IPS DF 4.7 (cell line): ENCODE measurements around the gene FAM9C.
"Not testable (repeated sequence)": the region's sequence is repeated elsewhere in the genome, so short reads cannot be mapped to it uniquely, and the experiment has no call there.

Experiments
- DNase-seq: peaks from one replicate; pipeline ENCODE4 v3.0.0-alpha.2; 2013; ENCODE audit warnings: low spot score; ENCODE audit errors: extremely low read depth

Gene FAM9C

GRCh38 chrX:13043938-13044337 lies 482 bp downstream of the FAM9C start:
- no peak for DNase-seq

GRCh38 chrX:13043138-13043537 lies 1.3 kb downstream of the FAM9C start:
- DNase-seq: no peak

GRCh38 chrX:13036896-13037295 lies 7.5 kb downstream of the FAM9C start:
- DNase-seq: no peak

GRCh38 chrX:13033193-13033592 lies 11.2 kb downstream of the FAM9C start:
- no peak for DNase-seq

- DNase-seq: no peak
Measured at GRCh38 chrX:13029887-13030771, 14.3 kb downstream of the FAM9C start.

DNA sequence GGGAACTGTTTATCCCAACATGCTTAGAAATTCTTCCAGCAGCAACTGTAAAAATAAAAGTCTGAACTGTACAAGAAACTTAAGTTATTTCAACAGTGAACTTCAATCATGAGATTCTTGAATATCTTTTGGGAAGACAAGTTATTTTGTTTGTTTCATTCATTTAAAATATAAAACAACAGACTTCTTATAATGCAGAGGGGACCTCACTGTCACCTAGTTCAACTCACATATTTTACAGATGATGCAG lies 14.9 kb downstream of the FAM9C start:
- DNase-seq: no peak

GRCh38 chrX:13028871-13029636 lies 15.4 kb downstream of the FAM9C start:
- no peak for DNase-seq

DNA sequence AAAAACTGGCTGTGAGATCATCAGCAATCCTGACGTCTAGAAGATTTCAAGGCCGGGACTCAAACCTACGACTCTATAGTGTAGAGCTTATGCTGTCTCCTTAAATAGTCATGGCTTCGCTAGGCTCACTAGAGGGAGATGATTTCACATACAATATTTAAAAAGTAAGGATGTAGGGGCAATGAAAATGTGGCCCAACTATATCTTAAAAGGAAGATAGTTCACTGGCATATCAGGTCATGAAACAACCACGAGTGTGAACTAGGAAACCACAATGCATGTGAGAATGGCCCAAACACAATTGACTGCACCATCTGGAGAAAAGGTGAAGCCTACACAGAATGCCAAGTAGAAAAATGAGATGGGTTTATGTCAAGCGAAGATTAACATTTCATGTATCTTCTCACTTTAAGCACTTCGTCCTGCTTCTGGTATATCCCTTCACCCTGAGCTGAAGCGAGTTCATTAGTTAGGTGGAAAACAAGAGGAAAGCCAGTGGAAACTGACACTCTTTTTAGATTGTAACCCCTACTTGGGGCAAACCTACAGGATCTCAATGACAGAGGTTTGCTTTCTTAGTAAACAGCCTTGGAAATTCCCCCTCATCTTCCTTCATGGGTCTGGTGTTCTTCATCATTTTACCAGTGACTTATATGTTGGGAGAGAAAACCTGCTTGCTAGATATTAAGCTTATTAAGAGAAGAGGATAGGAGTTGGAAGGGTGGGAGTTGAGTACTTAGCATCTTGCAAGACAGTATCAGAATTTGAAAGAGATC lies 17.4 kb downstream of the FAM9C start:
- no peak for DNase-seq

DNA sequence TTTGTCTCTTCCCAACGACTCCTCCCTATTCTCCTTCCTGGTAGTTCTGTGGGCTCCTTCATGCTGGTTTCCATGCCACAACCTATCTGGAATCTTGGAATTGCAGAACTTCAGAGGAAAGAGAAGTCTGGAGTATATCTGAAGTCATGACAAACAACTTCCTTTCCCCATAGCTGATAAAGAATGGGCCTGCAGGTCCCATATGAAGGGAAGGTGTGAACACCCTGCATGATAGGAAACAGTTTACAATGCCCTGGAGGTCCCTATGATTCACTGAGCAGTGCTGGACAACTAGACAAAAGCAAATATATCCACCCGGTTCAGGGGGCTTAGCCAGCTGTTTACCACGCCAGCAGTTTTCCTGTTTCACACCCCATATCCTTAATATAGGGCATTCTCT lies 19.4 kb downstream of the FAM9C start:
- no peak for DNase-seq

DNA sequence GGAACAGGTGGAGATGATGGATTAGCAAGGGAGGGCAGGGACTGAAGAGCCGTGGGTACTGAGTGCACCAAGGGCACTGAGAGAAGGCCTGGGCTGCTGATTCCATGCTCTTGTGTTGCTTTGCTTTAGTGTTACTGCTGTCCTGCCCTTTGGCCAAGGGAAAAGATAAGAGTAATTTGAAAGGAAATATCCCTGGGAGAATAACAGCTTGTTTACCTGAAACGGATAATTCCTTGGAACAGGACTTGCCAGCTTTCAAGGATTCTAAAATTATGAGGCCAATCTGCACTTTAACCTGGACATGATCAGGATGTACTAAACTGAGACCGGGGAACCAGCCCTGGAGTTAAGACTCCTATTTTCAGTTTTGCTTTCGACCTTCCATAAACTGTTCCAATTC lies 20.4 kb downstream of the FAM9C start:
- DNase-seq: no peak

DNA sequence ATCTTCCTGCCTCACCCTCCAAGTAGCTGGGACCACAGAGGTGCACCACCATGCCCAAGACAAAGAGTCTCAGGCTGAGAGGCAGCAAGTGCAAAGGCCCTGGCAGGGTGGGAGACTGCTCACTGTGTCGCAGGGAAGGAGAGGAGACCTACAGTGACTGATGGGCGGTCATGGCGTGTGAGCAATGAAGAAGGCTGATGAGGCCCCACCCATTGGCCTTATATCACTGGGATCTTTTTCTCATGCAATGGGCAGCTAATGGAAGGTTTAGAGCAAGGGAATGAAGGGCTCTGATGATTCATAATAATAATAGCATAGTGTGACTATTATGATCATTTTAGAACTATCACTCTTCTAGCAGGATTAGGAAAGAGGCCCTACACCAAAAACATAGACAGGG lies 20.9 kb downstream of the FAM9C start:
- no peak for DNase-seq

DNA sequence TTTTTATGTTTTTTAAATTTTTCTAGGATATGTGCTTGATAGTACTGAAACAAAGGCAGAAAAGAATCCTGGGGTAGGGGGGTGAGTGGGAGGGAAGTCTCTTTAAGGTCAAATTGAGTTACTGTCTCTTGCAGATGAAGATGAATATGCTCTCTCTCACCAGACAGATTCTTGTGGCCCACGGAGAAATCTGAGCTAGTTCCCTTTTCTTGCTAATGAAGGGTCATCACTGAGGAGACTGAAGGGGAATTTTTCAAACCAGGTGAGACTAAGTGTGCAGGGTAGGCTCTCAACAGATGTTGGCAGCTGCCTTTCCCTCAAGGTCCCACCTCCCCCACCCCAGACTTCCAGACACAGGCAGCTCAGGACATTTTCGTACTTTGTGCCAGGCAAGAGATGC lies 21.5 kb downstream of the FAM9C start:
- no peak for DNase-seq

- DNase-seq: not testable (repeated sequence)
Measured at GRCh38 chrX:13016731-13017130, 27.7 kb downstream of the FAM9C start.

DNA sequence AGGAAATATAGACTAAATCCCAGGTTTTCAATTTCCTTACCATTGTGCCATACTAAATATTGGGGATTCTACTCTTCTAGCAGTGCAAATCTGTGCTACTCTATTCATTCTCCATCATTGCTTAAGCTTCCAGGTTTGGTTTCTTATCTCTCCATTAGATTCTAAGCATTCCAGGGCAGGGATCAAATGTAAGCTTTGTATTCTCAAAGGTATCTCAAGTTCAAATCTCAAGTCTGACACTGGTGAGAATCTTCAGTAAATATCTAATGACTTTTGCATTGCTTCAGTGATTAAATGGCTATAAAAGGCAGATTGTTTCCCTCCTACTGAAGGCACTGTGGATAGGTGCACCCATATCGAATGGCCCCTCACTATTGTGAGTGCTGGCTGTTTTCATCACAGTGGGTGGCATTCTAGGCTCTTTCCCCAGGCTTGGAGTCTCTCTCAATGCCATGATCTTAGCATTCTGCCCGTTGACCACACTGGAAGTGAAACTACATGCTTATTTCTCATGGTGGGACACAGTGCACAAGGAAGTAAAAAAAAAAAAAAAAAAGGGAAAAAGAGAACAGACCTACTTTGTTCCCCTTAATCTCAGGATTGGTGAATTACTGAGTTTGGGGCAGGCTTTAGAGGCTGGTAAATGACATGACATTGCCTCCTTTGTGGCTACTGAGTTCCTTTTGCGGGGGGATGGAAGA lies 28.7 kb downstream of the FAM9C start:
- no peak for DNase-seq

- no peak for DNase-seq
Measured at GRCh38 chrX:13014111-13015096, 30.0 kb downstream of the FAM9C start.

- DNase-seq: no peak
Measured at GRCh38 chrX:13013363-13014110, 30.9 kb downstream of the FAM9C start.

DNA sequence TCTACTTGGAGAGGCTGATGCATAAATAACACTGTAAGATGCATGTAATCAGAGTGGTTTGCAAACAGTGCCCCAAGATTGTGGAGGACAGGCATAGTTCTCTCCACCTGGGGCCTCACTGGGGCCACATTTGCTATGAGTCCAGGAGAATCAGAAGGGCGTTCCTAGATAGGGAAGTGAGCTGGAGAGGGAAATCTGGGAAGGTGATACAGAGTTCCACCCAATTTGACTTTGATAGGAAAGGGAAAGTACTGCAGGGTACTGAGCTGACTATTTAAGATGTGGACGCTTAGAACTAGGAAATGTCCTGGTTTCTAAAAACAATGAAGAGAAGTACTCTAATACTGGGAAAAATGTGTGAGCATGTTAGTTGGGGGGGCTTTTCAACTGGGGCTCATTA lies 33.9 kb downstream of the FAM9C start:
- no peak for DNase-seq

- no peak for DNase-seq
Measured at GRCh38 chrX:13009844-13010243, 34.6 kb downstream of the FAM9C start.

- no peak for DNase-seq
Measured at GRCh38 chrX:13009273-13009672, 35.1 kb downstream of the FAM9C start.

DNA sequence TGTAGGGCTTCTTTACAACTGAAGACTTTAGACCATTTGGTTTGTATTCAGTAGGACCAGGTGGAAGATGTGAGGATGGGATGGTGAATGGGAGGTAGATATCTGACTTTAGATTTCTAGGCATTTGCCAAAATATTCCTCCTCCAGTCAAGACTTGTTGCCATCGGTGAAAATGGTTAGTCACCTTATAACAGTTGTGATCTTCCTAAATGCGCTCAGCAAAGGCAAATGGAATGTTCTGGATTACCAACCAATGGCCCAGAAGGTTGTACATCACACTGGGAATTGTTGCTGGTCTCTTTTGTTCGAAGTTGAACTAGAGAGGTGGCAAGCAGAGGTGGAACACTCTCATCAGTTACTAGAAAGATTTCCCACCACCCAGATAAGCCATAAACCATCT lies 35.6 kb downstream of the FAM9C start:
- DNase-seq: no peak
